Trophoblast cell (in vitro differentiated cells and primary cell): ENCODE measurements around the gene ATG7.

Experiments
- DNase-seq, 2 donors: peaks; one replicate each; pipeline ENCODE4 v3.0.0-alpha.2; 2016
- H2AFZ ChIP-seq: 2 replicates; pipeline ENCODE4 v1.6.1; 2013; ENCODE audit warnings: low read length, moderate library complexity, mild to moderate bottlenecking; ENCODE audit not compliant: insufficient read depth, poor library complexity
- H2AK5ac ChIP-seq: 2 replicates; pipeline ENCODE4 v1.6.1; 2013; ENCODE audit warnings: mild to moderate bottlenecking, low read length
- H2BK120ac ChIP-seq: 2 replicates; pipeline ENCODE4 v1.6.1; 2013; ENCODE audit warnings: low read length, mild to moderate bottlenecking, moderate library complexity; ENCODE audit not compliant: insufficient read depth, poor library complexity
- H2BK12ac ChIP-seq: 2 replicates; pipeline ENCODE4 v1.6.1; 2013; ENCODE audit warnings: mild to moderate bottlenecking, low read length, moderate library complexity
- H2BK5ac ChIP-seq: 2 replicates; pipeline ENCODE4 v1.6.1; 2013; ENCODE audit warnings: low read length, low read depth, moderate library complexity, mild to moderate bottlenecking; ENCODE audit not compliant: poor library complexity
- H3K14ac ChIP-seq: 2 replicates; pipeline ENCODE4 v1.6.1; 2013; ENCODE audit warnings: mild to moderate bottlenecking, low read length
- H3K18ac ChIP-seq: 2 replicates; pipeline ENCODE4 v1.6.1; 2013; ENCODE audit warnings: mild to moderate bottlenecking, low read length
- H3K23ac ChIP-seq: 2 replicates; pipeline ENCODE4 v1.6.1; 2013; ENCODE audit warnings: low read length
- H3K27ac ChIP-seq: 2 replicates; pipeline ENCODE4 v1.5.1; 2013; ENCODE audit warnings: low read depth, mild to moderate bottlenecking, inconsistent platforms, low read length, moderate library complexity
- H3K27me3 ChIP-seq: 2 replicates; pipeline ENCODE4 v1.6.1; 2013; ENCODE audit warnings: inconsistent platforms, mild to moderate bottlenecking, low read length, moderate library complexity; ENCODE audit not compliant: insufficient read depth
- H3K36me3 ChIP-seq, 2 experiments: 1 replicate in 1 of 2; 2 replicates in 1 of 2; pipeline ENCODE4 v1.6.1; 2013; ENCODE audit warnings: low read length in 2 of 2, mild to moderate bottlenecking in 2 of 2, moderate library complexity in 1 of 2; ENCODE audit not compliant: insufficient read depth in 2 of 2, control insufficient read depth in 1 of 2
- H3K4ac ChIP-seq: 2 replicates; pipeline ENCODE4 v1.6.1; 2013; ENCODE audit warnings: low read depth, mild to moderate bottlenecking, low read length, moderate library complexity
- H3K4me1 ChIP-seq, 2 experiments: 1 replicate in 1 of 2; 2 replicates in 1 of 2; pipeline ENCODE4 v1.6.1; 2013; ENCODE audit warnings: low read length in 2 of 2, mild to moderate bottlenecking in 2 of 2, moderate library complexity in 1 of 2; ENCODE audit not compliant: insufficient read depth in 2 of 2, control insufficient read depth in 1 of 2
- H3K4me2 ChIP-seq: 2 replicates; pipeline ENCODE4 v1.6.1; 2013; ENCODE audit warnings: inconsistent platforms, mild to moderate bottlenecking, low read length, moderate library complexity
- H3K4me3 ChIP-seq: 2 replicates; pipeline ENCODE4 v1.5.1; 2013; ENCODE audit warnings: mild to moderate bottlenecking, low read depth, low read length, inconsistent platforms
- H3K79me1 ChIP-seq: one replicate; pipeline ENCODE4 v1.6.1; 2013; ENCODE audit warnings: low read length
- H3K79me2 ChIP-seq: 2 replicates; pipeline ENCODE4 v1.6.1; 2013; ENCODE audit warnings: low read length, mild to moderate bottlenecking; ENCODE audit not compliant: control insufficient read depth, insufficient read depth, poor library complexity
- H3K9ac ChIP-seq: 2 replicates; pipeline ENCODE4 v1.6.1; 2013; ENCODE audit warnings: mild to moderate bottlenecking, low read length
- H3K9me3 ChIP-seq: 2 replicates; pipeline ENCODE4 v1.6.1; 2013; ENCODE audit warnings: low read depth, mild to moderate bottlenecking, control low read depth, inconsistent platforms, low read length; ENCODE audit not compliant: insufficient read depth
- H4K12ac ChIP-seq: 2 replicates; pipeline ENCODE4 v1.6.1; 2013; ENCODE audit warnings: low read depth, mild to moderate bottlenecking, low read length, moderate library complexity
- H4K8ac ChIP-seq: 2 replicates; pipeline ENCODE4 v1.6.1; 2013; ENCODE audit warnings: low read depth, mild to moderate bottlenecking, low read length, moderate library complexity
- H4K91ac ChIP-seq: one replicate; pipeline ENCODE4 v1.6.1; 2013; ENCODE audit warnings: low read depth, mild to moderate bottlenecking, low read length, moderate library complexity
- WGBS: extraction: QIAGEN DNeasy Blood & Tissue Kit; methylation state at CpG from one replicate; pipeline ENCODE4 v1.1.7; 2013; ENCODE audit warnings: missing lambda C conversion rate; ENCODE audit not compliant: insufficient read length, insufficient coverage; ENCODE audit errors: extremely low coverage; 5-methylcytosine and 5-hydroxymethylcytosine counted together

Gene ATG7

DNA sequence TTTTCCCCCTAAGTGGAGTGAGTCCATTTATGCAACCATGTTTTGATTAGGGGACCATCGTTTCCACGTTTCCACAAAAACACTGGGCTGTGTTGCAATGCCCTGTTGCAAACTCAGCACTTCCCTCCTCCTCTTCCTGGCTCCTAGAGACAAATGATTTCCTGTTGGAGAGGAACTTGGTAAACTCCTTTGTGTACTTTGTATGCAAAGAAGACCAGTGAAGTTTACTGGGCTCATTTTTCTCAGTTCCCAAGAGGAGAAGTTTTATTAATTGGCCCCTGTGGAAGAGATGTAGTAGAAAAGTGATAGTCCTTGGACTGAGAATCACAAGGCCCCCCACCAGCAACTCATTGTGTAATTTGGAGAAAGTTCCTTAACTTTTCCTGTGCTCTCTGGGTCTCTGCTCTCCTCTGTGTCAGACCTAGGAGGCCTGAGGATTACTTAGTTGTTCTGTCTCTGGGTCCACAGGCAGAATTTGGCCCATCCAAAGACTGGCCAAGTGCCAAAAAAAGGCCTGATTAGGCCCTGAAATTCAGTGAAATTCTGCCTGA lies 95.0 kb downstream of the ATG7 start:
- DNase-seq: no peak
- Histone ChIP-seq H3K27ac (no peak overlapping the region), H3K23ac (no peak overlapping the region), H2AFZ (no peak overlapping the region), H2AK5ac (no peak overlapping the region), H3K4me1 (peaks cover 0 to 3% of the 10 kb centered on the region in 2 experiments), H2BK5ac (no peak overlapping the region), H3K9me3 (peaks cover 1% of the 10 kb centered on the region), H2BK12ac (no peak overlapping the region), H3K36me3 (peaks cover 13 to 14% of the 10 kb centered on the region in 2 experiments), H3K27me3 (no peaks in the 10 kb centered on the region), H3K79me2 (no peaks in the 10 kb centered on the region), H3K9ac (no peak overlapping the region), H4K12ac (peak overlapping the region; percentile 76), H3K18ac (no peak overlapping the region), H4K91ac (peak overlapping the region; percentile 49), H3K4ac (no peak overlapping the region), H3K4me2 (no peak overlapping the region), H4K8ac (peak overlapping the region; percentile 82), H2BK120ac (no peak overlapping the region), H3K79me1 (no peaks in the 10 kb centered on the region), H3K4me3 (no peak overlapping the region), H3K14ac (no peak overlapping the region)
- no CpG with 5 or more reads among the region's 2 CpGs for WGBS

GRCh38 chr3:11370191-11370590 lies 98.0 kb downstream of the ATG7 start:
- WGBS: no CpG with 5 or more reads among the region's 3 CpGs
- H3K14ac ChIP-seq: no peak overlapping the region
- no peak overlapping the region for H2AFZ ChIP-seq
- H3K9me3 ChIP-seq: peaks cover 1% of the 10 kb centered on the region
- no peak overlapping the region for H2BK12ac ChIP-seq
- H3K4ac ChIP-seq: no peak overlapping the region
- H4K91ac ChIP-seq: no peak overlapping the region
- no peak overlapping the region for H2BK120ac ChIP-seq
- no peak for DNase-seq
- H3K4me3 ChIP-seq: no peak overlapping the region
- peaks cover 0 to 3% of the 10 kb centered on the region in 2 experiments for H3K4me1 ChIP-seq
- H2BK5ac ChIP-seq: no peak overlapping the region
- no peak overlapping the region for H3K4me2 ChIP-seq
- no peak overlapping the region for H3K18ac ChIP-seq
- H3K79me1 ChIP-seq: no peaks in the 10 kb centered on the region
- H3K27me3 ChIP-seq: no peaks in the 10 kb centered on the region
- H3K9ac ChIP-seq: no peak overlapping the region
- no peak overlapping the region for H2AK5ac ChIP-seq
- H4K8ac ChIP-seq: no peak overlapping the region
- H3K79me2 ChIP-seq: no peaks in the 10 kb centered on the region
- H4K12ac ChIP-seq: no peak overlapping the region
- no peak overlapping the region for H3K27ac ChIP-seq
- no peak overlapping the region for H3K23ac ChIP-seq
- H3K36me3 ChIP-seq: peaks cover 10 to 13% of the 10 kb centered on the region in 2 experiments

DNA sequence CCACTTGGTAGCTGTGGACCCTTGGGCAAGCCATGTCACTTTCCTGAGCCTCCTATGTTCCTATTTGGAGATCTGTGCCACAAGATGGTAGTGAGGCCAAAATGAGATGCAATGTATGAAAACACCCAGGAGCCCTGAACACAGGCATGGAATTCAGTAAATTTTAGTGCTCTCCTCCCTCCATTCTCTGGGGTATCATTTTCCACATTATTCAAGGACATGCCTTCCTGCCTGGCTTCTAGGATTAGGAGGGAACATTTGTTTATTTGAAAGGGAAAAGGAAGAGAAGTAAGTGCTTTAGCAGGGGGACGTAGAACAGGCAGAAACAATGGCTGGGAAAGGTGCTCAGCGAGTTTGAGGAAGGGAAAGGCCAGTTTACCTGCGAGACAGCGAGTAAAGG lies 98.8 kb downstream of the ATG7 start:
- H2BK5ac ChIP-seq: no peak overlapping the region
- no peak overlapping the region for H3K4me3 ChIP-seq
- H3K36me3 ChIP-seq: peaks cover 6 to 10% of the 10 kb centered on the region in 2 experiments
- WGBS: no CpG with 5 or more reads among the region's 4 CpGs
- no peak overlapping the region for H4K8ac ChIP-seq
- no peak overlapping the region for H2AK5ac ChIP-seq
- no peak overlapping the region for H2BK120ac ChIP-seq
- no peak overlapping the region for H4K12ac ChIP-seq
- H3K27ac ChIP-seq: no peak overlapping the region
- no peaks in the 10 kb centered on the region for H3K79me2 ChIP-seq
- H3K4ac ChIP-seq: no peak overlapping the region
- DNase-seq: no peak
- H3K27me3 ChIP-seq: no peaks in the 10 kb centered on the region
- H3K23ac ChIP-seq: no peak overlapping the region
- H4K91ac ChIP-seq: no peak overlapping the region
- no peak overlapping the region for H3K14ac ChIP-seq
- H2BK12ac ChIP-seq: no peak overlapping the region
- H3K9ac ChIP-seq: no peak overlapping the region
- no peak overlapping the region for H2AFZ ChIP-seq
- no peak overlapping the region for H3K4me2 ChIP-seq
- no peak overlapping the region for H3K18ac ChIP-seq
- peaks cover 1% of the 10 kb centered on the region for H3K9me3 ChIP-seq
- peaks cover 0 to 3% of the 10 kb centered on the region in 2 experiments for H3K4me1 ChIP-seq
- H3K79me1 ChIP-seq: no peaks in the 10 kb centered on the region

GRCh38 chr3:11371747-11372146 lies 99.5 kb downstream of the ATG7 start:
- no peak overlapping the region for H3K4ac ChIP-seq
- H2AFZ ChIP-seq: no peak overlapping the region
- H3K4me3 ChIP-seq: no peak overlapping the region
- WGBS: no CpG with 5 or more reads among the region's 10 CpGs
- no peak for DNase-seq
- no peaks in the 10 kb centered on the region for H3K79me2 ChIP-seq
- no peak overlapping the region for H3K18ac ChIP-seq
- no peak overlapping the region for H3K27ac ChIP-seq
- H3K4me2 ChIP-seq: no peak overlapping the region
- H3K27me3 ChIP-seq: no peaks in the 10 kb centered on the region
- no peak overlapping the region for H3K14ac ChIP-seq
- H4K8ac ChIP-seq: no peak overlapping the region
- H3K9ac ChIP-seq: no peak overlapping the region
- peaks cover 0 to 3% of the 10 kb centered on the region in 2 experiments for H3K4me1 ChIP-seq
- no peaks in the 10 kb centered on the region for H3K79me1 ChIP-seq
- H4K91ac ChIP-seq: no peak overlapping the region
- no peak overlapping the region for H2BK12ac ChIP-seq
- no peak overlapping the region for H4K12ac ChIP-seq
- no peak overlapping the region for H2AK5ac ChIP-seq
- H3K23ac ChIP-seq: no peak overlapping the region
- H2BK5ac ChIP-seq: no peak overlapping the region
- peaks cover 6 to 10% of the 10 kb centered on the region in 2 experiments for H3K36me3 ChIP-seq
- peaks cover 1% of the 10 kb centered on the region for H3K9me3 ChIP-seq
- H2BK120ac ChIP-seq: no peak overlapping the region
